Measurements from ENCODE around the gene LTA4H. TPM values are rescaled to one million over a fixed set of nuclear protein-coding genes. Genes with fewer than 3 reads are reported as not detected.

LTA4H gene
- total RNA-seq, 1 donor from 2014 or later, result 87.8 TPM

- DNase-seq (ENCODE audit: low read depth, low spot score), result no peak
Observed at GRCh38 chr12:96057986-96058553, 22.7 kb upstream of the LTA4H start.

GRCh38 chr12:96056646-96057455, 21.5 kb upstream of the LTA4H start:
- no peak for DNase-seq (ENCODE audit: low read depth, low spot score)

- DNase-seq (ENCODE audit: low read depth, low spot score), result peak; percentile 67
Observed at GRCh38 chr12:96054244-96054610, 18.8 kb upstream of the LTA4H start.

- no peak for DNase-seq (ENCODE audit: low read depth, low spot score)
Observed at GRCh38 chr12:96053476-96054243, 18.3 kb upstream of the LTA4H start.

- no peak for DNase-seq (ENCODE audit: low read depth, low spot score)
Observed at GRCh38 chr12:96051756-96052485, 16.5 kb upstream of the LTA4H start.

GRCh38 chr12:96050139-96050538, 14.8 kb upstream of the LTA4H start:
- DNase-seq (ENCODE audit: low read depth, low spot score), result no peak

GRCh38 chr12:96049101-96049500, 13.7 kb upstream of the LTA4H start:
- DNase-seq (ENCODE audit: low read depth, low spot score), result no peak

- no peak for DNase-seq (ENCODE audit: low read depth, low spot score)
Observed at GRCh38 chr12:96048393-96048969, 13.1 kb upstream of the LTA4H start.

GRCh38 chr12:96047229-96048211, 12.1 kb upstream of the LTA4H start:
- DNase-seq (ENCODE audit: low read depth, low spot score), result no peak

GRCh38 chr12:96046543-96047228, 11.3 kb upstream of the LTA4H start:
- DNase-seq (ENCODE audit: low read depth, low spot score), result no peak

GRCh38 chr12:96045566-96045965, 10.2 kb upstream of the LTA4H start:
- DNase-seq (ENCODE audit: low read depth, low spot score), result no peak

GRCh38 chr12:96044943-96045290, 9.5 kb upstream of the LTA4H start:
- no peak for DNase-seq (ENCODE audit: low read depth, low spot score)

- DNase-seq (ENCODE audit: low read depth, low spot score), result no peak
Observed at GRCh38 chr12:96044017-96044942, 8.9 kb upstream of the LTA4H start.

- no peak for DNase-seq (ENCODE audit: low read depth, low spot score)
Observed at GRCh38 chr12:96041181-96041580, 5.8 kb upstream of the LTA4H start.

GRCh38 chr12:96040305-96041133, 5.1 kb upstream of the LTA4H start:
- no peak for DNase-seq (ENCODE audit: low read depth, low spot score)

- DNase-seq (ENCODE audit: low read depth, low spot score), result no peak
Observed at GRCh38 chr12:96039516-96039915, 4.1 kb upstream of the LTA4H start.

- no peak for DNase-seq (ENCODE audit: low read depth, low spot score)
Observed at GRCh38 chr12:96036765-96037455, 1.5 kb upstream of the LTA4H start.

Data from pulmonary artery endothelial cell (primary cell).